ENCODE results near the gene PPIL1. TPM values are rescaled to one million over a fixed set of nuclear protein-coding genes. Genes with fewer than 3 reads are reported as not detected.
A peak's percentile ranks its signal among the peaks of the same experiment; 100 is the strongest.

Gene PPIL1
- total and polyA plus RNA-seq, 2 of the 13 experiments (the other 11 are each of a cell fraction or from before 2014, with no cell fraction given) = 74.2 to 144 TPM

DNA sequence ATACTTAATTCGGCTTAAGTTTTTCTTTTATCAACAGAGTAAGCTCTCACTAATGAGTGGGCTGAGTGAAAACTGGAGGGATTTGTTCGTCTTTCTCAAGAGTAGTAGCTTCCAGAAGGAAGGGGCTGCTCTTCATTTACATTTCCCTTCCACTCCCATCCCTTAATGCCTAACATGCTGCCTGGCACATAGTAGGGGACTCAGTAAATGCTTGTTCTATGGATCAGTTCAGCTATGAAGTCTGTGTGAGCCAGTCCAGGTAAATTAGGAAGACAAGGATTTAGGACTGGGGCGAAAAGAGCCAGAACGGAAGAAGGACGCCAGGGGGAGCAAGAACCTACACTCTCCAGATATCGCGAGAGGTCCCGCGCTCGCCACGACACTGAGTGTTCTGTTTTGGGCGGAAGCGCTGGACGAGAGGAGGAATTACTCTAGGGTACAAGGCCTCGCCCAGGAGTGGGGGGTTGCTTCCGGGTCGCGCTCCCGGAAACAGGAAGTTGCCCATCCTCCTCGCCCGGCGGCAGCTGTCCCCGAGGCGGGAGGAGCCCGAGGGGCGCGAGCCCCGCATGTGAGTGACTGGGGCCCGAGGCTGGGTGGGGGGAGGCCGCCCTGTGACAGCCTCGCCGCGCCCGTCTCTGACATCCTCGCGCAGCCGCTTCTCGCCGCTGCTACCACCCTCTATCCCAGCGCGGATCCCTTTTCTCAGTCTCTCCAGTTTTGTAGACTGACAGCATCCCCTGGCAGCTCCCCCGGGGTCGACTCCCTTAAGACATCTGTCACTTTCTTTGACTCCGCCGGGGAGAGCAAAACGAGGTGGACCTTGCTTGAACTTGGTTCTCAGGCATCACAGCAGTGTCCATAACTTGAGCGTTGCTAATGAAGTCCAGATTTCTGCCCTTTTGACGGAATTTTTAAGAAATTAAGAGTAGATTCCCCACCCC, 11.1 kb upstream of the PPIL1 start, which contains the start of gene C6orf89 (continued):
- TF ChIP-seq, protein P1, sequence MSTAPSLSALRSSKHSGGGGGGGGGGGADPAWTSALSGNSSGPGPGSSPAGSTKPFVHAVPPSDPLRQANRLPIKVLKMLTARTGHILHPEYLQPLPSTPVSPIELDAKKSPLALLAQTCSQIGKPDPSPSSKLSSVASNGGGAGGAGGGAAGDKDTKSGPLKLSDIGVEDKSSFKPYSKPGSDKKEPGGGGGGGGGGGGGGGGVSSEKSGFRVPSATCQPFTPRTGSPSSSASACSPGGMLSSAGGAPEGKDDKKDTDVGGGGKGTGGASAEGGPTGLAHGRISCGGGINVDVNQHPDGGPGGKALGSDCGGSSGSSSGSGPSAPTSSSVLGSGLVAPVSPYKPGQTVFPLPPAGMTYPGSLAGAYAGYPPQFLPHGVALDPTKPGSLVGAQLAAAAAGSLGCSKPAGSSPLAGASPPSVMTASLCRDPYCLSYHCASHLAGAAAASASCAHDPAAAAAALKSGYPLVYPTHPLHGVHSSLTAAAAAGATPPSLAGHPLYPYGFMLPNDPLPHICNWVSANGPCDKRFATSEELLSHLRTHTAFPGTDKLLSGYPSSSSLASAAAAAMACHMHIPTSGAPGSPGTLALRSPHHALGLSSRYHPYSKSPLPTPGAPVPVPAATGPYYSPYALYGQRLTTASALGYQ (CRISPR knock-in tag; IDR thresholded peaks at IDR 0.05) = 0 out of 2 replicates have a peak, but pooled peaks have one; percentile 14
- TF ChIP-seq ZNF207 (IDR thresholded peaks at IDR 0.05; ENCODE audit: borderline replicate concordance) (no peak), ZNF570 (CRISPR knock-in tag; IDR thresholded peaks at IDR 0.05; ENCODE audit: borderline replicate concordance) (no peak; the same call in 1 of the 2 replicates), SP4 (CRISPR knock-in tag; IDR thresholded peaks at IDR 0.05) (peak; percentile 75), POLR2AphosphoS2 (IDR thresholded peaks at IDR 0.05; ENCODE audit: low read depth, low read length) (no peak), ELF1 (CRISPR knock-in tag; IDR thresholded peaks at IDR 0.05) (peak; percentile 99), ZNF780A (CRISPR knock-in tag; IDR thresholded peaks at IDR 0.05) (no peak), DR1 (CRISPR knock-in tag; IDR thresholded peaks at IDR 0.05) (peak; percentile 72), DMAP1 (CRISPR knock-in tag; IDR thresholded peaks at IDR 0.05) (peak; percentile 94), RFXANK (CRISPR knock-in tag; IDR thresholded peaks at IDR 0.05) (peak; percentile 81; the same call in 1 of the 2 replicates), CAMTA2 (CRISPR knock-in tag; IDR thresholded peaks at IDR 0.05; ENCODE audit: borderline replicate concordance) (no peak), ZNF317 (CRISPR knock-in tag; IDR thresholded peaks at IDR 0.05) (peak; percentile 88), ZSCAN25 (CRISPR knock-in tag; IDR thresholded peaks at IDR 0.05) (peak; percentile 66; the same call in 1 of the 2 replicates), PTBP1 (IDR thresholded peaks at IDR 0.05; ENCODE audit: low read depth, low read length, poor library complexity, severe bottlenecking) (no peak), NFE2L1 (CRISPR knock-in tag; IDR thresholded peaks at IDR 0.05; ENCODE audit: borderline replicate concordance) (no peak), ASH2L (IDR thresholded peaks at IDR 0.05; ENCODE audit: insufficient read length, low read depth, low read length) (peak; percentile 99), ZNF274 (CRISPR knock-in tag; IDR thresholded peaks at IDR 0.05) (peak; percentile 83; the same call in 1 of the 2 replicates), ARNT2 (CRISPR knock-in tag; IDR thresholded peaks at IDR 0.05; ENCODE audit: low read depth) (peak; percentile 99), ZBTB7B (CRISPR knock-in tag; IDR thresholded peaks at IDR 0.05) (peak; percentile 96), SOX13 (IDR thresholded peaks at IDR 0.05) (no peak), SOX13 (CRISPR knock-in tag; conservative IDR thresholded peaks at IDR 0.05 in 1 of 2, IDR thresholded peaks at IDR 0.05 in 1 of 2) (peak in 1 of 2 experiments; percentile 63; a peak in 2 of 4 replicates), ETV5 (CRISPR knock-in tag; IDR thresholded peaks at IDR 0.05; ENCODE audit: borderline replicate concordance) (peak; percentile 97)
- TF ChIP-seq, protein P2, sequence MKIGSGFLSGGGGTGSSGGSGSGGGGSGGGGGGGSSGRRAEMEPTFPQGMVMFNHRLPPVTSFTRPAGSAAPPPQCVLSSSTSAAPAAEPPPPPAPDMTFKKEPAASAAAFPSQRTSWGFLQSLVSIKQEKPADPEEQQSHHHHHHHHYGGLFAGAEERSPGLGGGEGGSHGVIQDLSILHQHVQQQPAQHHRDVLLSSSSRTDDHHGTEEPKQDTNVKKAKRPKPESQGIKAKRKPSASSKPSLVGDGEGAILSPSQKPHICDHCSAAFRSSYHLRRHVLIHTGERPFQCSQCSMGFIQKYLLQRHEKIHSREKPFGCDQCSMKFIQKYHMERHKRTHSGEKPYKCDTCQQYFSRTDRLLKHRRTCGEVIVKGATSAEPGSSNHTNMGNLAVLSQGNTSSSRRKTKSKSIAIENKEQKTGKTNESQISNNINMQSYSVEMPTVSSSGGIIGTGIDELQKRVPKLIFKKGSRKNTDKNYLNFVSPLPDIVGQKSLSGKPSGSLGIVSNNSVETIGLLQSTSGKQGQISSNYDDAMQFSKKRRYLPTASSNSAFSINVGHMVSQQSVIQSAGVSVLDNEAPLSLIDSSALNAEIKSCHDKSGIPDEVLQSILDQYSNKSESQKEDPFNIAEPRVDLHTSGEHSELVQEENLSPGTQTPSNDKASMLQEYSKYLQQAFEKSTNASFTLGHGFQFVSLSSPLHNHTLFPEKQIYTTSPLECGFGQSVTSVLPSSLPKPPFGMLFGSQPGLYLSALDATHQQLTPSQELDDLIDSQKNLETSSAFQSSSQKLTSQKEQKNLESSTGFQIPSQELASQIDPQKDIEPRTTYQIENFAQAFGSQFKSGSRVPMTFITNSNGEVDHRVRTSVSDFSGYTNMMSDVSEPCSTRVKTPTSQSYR (CRISPR knock-in tag; IDR thresholded peaks at IDR 0.05; ENCODE audit: borderline replicate concordance) = peak; percentile 90; the same call in 1 of the 2 replicates
- TF ChIP-seq, protein P3, sequence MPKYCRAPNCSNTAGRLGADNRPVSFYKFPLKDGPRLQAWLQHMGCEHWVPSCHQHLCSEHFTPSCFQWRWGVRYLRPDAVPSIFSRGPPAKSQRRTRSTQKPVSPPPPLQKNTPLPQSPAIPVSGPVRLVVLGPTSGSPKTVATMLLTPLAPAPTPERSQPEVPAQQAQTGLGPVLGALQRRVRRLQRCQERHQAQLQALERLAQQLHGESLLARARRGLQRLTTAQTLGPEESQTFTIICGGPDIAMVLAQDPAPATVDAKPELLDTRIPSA (CRISPR knock-in tag; IDR thresholded peaks at IDR 0.05; ENCODE audit: borderline replicate concordance) = peak; percentile 95; the same call in 1 of the 2 replicates

All from HepG2 (cell line).